B cell (primary cell): Measurements from ENCODE around the gene HES2.

Experiments
- EZH2 ChIP-seq: IDR thresholded peaks from 2 replicates; pipeline ENCODE4 v1.6.1; 2012; ENCODE audit warnings: borderline replicate concordance, low read depth, mild to moderate bottlenecking, moderate library complexity, low read length; ENCODE audit not compliant: insufficient read depth, poor library complexity, severe bottlenecking
- TF ChIP-seq, protein P1 (sequence below): fragments of 200-600 bp; IDR thresholded peaks from one replicate; pipeline ENCODE4 v1.8.0; 2022; ENCODE audit warnings: antibody characterized with exemption, mild to moderate bottlenecking

DNA sequence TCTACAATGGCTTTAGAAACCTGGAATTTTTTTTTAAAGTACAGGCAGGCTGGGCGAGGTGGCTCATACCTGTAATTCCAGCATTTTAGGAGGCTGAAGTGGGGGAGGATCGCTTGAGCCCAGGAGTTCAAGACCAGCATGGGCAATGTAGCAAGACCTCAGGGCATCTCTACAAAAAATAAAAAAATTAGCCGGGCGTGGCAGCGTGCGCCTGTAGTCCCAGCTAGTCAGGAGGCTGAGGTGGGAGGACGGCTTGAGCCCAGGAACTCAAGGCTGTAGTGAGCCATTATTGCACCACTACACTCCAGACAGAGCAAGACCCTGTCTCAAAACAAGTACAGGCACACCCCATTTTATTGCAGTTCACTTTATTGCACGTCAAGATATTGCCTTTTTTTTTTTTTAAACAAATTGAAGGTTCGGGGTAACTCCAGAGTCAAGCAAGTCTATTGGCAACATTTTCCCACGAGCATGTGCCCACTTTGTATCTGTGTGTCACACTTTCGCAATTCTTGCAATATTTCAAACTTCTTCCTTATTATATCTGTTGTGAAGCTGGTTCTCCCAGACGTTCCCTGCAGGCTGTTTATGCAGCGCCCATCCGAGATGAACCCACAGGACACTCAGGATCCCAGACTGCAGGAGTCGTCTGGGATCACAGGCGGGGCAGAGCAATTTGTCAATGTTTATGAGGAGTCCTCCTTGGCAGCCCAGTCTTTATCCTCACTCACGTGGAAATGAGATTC lies 4.7 kb downstream of the HES2 start:
- TF ChIP-seq, protein P1, sequence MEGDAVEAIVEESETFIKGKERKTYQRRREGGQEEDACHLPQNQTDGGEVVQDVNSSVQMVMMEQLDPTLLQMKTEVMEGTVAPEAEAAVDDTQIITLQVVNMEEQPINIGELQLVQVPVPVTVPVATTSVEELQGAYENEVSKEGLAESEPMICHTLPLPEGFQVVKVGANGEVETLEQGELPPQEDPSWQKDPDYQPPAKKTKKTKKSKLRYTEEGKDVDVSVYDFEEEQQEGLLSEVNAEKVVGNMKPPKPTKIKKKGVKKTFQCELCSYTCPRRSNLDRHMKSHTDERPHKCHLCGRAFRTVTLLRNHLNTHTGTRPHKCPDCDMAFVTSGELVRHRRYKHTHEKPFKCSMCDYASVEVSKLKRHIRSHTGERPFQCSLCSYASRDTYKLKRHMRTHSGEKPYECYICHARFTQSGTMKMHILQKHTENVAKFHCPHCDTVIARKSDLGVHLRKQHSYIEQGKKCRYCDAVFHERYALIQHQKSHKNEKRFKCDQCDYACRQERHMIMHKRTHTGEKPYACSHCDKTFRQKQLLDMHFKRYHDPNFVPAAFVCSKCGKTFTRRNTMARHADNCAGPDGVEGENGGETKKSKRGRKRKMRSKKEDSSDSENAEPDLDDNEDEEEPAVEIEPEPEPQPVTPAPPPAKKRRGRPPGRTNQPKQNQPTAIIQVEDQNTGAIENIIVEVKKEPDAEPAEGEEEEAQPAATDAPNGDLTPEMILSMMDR = no peak
- no peak for TF ChIP-seq EZH2
